IPS-20b (cell line): ENCODE data around the gene PMPCA.

Experiments
- H3K27ac ChIP-seq: one replicate; pipeline ENCODE4 v1.5.1; 2013; ENCODE audit warnings: low read length
- H3K27me3 ChIP-seq: 2 replicates; pipeline ENCODE4 v1.6.1; 2013; ENCODE audit warnings: mild to moderate bottlenecking, low read length, inconsistent platforms; ENCODE audit not compliant: insufficient read depth
- H3K36me3 ChIP-seq: 2 replicates; pipeline ENCODE4 v1.6.1; 2013; ENCODE audit warnings: low read depth, mild to moderate bottlenecking, inconsistent platforms, low read length, moderate library complexity; ENCODE audit not compliant: insufficient read depth
- H3K4me1 ChIP-seq: 2 replicates; pipeline ENCODE4 v1.6.1; 2013; ENCODE audit warnings: mild to moderate bottlenecking, control low read depth, inconsistent platforms, low read length, moderate library complexity; ENCODE audit not compliant: insufficient read depth
- H3K4me3 ChIP-seq: 2 replicates; pipeline ENCODE4 v1.5.1; 2013; ENCODE audit warnings: mild to moderate bottlenecking, low read length, inconsistent platforms
- H3K9ac ChIP-seq: 2 replicates; pipeline ENCODE4 v1.6.1; 2013; ENCODE audit warnings: low read depth, mild to moderate bottlenecking, inconsistent platforms, low read length, moderate library complexity
- H3K9me3 ChIP-seq: 2 replicates; pipeline ENCODE4 v1.6.1; 2013; ENCODE audit warnings: mild to moderate bottlenecking, low read depth, low read length, inconsistent platforms; ENCODE audit not compliant: insufficient read depth

The PMPCA gene

DNA sequence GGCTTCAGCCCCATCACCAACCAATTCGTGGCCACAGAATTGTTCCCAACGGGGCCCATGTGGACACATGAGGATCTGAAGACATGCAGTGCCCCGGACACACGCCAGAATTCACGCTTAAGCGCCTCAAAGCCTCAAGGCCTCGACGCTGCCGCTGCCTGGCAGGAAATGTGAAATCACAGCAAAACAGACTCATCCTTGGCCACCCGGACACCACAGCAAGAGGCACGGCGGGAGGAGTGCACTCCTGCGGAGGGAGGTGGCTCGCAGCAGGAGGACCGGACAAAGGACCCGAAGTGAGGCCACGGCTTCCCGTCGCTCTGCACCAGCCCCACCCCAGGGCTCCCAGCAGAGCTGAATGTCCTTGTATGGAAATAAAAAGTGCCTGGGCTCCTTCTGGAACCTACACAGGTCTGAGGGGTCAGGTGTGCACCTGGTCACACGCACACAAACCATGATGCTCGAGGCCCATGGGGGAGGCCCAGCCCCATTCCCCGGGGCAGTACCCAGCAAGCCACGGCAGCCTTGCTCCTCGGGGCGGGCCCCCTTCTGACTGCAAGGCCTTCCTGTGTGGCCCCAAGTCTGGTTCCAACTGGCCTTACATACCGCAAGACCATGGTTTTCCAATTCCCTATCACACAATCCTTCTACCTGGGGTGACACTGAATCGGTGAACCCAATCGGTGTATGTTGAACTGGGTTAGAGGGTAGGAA is 62.3 kb downstream of the PMPCA start:
- H3K27ac ChIP-seq, result no peak overlapping the region
- H3K36me3 ChIP-seq, result peaks cover 100% of the 10 kb centered on the region
- no peak overlapping the region for H3K4me3 ChIP-seq
- H3K27me3 ChIP-seq, result no peaks in the 10 kb centered on the region
- H3K9me3 ChIP-seq, result no peaks in the 10 kb centered on the region
- no peaks in the 10 kb centered on the region for H3K4me1 ChIP-seq
- no peak overlapping the region for H3K9ac ChIP-seq

DNA sequence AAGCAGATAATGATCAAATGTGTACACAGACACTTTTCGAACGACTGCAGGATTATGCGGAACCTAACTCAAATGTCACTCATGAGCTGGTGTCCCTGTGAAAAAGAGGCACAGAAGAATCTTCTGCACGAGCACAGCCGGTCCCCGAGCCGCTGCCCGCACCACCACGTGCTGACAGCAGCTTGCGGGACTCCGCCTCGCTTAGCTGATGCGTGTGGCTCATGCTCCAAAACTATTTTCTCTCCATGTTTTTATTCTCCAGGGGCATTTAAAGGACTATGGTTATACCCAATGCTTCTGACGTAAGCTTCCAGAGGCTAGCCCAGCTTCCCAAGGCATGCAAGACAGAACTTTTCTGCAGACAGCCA is 62.9 kb downstream of the PMPCA start:
- Histone ChIP-seq H3K4me3 (no peak overlapping the region), H3K9ac (no peak overlapping the region), H3K36me3 (peaks cover 100% of the 10 kb centered on the region), H3K27me3 (no peaks in the 10 kb centered on the region), H3K4me1 (no peaks in the 10 kb centered on the region), H3K27ac (no peak overlapping the region), H3K9me3 (no peaks in the 10 kb centered on the region)
